Measurements from ENCODE around the gene SPATA6.
"Not testable (repeated sequence)": the region's sequence is repeated elsewhere in the genome, so short reads cannot be mapped to it uniquely, and the experiment has no call there.

Gene SPATA6

DNA sequence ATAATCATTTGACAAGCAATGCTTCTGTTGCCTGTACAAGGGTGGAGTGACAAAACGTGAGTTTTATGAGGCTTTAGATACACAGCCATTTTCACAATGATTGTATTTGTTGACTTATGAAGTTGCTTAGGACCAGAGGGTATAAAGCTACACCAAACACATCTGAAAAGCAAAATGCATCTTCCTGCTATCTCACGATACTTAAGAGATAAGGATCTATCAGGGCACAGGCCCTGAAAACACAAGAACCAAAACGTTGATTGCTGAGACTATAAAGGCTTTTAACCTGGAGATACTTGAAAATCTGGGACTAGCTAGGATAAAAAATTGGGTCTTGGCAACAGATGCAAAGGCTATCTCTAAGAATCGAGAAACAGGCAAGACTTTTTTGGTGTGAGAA is 133.7 kb downstream of the SPATA6 start:
- ATAC-seq = no peak

DNA sequence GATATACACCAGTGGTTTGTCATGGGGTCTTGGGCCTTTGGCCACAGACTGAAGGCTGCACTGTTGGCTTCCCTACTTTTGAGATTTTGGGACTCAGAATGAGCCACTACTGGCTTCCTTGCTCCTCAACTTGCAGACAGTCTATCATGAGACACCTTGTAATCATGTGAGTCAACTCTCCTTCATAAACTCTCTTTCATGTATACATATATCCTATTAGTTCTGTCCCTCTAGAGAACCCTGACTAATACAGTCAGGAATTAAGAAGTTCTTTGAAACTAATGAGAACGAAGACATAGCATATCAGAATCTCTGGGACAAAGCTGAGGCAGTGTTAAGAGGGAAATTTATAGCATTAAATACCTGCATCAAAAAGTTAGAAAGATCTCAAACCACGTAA is 138.7 kb downstream of the SPATA6 start:
- ATAC-seq = no peak

DNA sequence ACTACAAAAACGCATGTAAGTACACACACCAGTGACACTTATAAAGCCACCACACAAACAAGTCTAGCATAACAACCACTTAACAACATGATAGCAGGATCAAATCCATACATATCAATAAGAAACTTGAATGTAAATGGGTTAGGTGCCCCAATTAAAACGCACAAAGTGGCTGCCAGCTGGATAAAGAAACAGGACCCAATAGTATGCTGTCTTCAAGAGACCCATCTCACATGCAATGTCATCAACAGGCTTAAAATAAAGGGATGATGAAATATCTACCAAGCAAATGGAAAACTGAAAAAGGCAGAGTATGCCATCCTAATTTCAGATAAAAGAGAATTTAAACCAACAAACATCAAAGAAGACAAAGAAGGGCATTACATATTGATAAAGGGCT is 139.9 kb downstream of the SPATA6 start:
- no peak for ATAC-seq

DNA sequence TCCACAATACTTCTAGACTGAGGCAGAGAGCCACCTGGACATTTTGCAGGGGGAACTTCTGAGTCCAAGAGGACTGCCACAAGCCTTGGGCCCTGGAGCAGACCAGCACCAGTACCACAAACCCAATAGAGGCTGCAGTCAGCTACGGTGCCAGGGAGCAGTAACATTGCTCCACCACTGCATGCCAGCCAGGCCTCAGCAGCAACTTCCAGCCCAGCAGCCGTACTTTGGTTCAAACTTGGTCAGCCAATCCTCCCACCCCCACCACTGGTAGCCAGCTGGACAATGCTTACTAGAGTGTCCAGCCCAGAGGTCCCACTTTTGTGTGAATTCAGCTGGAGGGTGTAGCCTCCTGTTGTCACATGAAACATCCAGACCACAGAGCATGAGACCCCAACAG is 142.1 kb downstream of the SPATA6 start:
- no peak for ATAC-seq

DNA sequence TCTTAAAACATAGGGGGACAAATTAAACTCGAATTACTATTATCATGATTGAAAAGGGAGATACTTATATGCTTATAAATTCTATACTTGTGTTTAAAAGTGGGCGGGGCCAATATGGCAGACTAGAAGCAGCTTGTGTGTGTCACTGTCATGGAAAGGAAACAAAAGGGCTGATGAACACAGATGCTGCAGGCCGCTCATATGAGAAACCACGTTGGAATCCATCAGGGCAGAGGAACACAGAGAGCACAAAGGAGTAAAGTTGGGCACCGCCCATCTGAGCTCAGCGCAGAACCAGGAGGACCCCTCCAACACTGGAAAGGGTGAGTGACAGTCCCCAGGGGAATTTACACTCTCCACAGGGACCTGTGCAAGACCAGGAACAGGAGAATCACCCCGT is 142.5 kb downstream of the SPATA6 start:
- ATAC-seq = no peak

DNA sequence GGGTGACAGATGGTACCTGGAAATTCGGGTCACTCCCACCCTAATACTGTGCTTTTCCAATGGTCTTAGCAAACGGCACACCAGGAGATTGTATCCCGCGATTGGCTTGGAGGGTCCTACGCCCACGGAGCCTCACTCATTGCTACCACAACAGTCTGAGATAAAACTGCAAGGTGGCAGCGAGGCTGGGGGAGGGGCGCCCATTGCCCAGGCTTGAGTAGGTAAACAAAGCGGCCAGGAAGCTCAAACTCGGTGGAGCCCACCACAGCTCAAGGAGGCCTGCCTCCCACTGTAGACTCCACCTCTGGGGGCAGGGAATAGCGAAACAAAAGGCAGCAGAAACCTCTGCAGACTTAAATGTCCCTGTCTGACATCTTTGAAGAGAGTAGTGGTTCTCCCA is 160.2 kb downstream of the SPATA6 start:
- not testable (repeated sequence) for ATAC-seq

DNA sequence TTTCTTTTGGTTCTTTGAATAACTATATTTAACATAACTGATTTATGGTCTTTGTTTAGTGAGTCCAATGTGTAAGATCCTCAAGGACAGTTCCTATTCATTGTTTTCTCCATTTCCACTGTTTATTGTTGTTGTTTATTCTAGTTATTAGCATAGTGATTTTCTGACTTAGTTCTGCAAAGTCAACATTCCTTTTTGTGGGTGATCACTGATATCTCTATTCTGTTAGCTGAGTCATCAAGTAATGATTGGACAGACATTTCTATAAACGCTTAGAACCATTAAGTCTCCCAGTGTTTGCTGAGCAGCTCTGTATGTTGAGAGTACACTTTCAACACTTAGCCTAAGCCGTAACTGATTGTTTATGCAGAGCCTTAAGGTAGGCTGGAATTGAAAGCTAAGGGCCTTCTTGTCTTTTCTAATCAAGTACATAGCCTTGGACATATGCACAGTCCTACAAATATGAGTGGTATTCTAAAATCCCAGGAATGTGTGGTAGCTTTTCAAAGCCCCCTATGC is 162.4 kb downstream of the SPATA6 start:
- ATAC-seq = no peak

DNA sequence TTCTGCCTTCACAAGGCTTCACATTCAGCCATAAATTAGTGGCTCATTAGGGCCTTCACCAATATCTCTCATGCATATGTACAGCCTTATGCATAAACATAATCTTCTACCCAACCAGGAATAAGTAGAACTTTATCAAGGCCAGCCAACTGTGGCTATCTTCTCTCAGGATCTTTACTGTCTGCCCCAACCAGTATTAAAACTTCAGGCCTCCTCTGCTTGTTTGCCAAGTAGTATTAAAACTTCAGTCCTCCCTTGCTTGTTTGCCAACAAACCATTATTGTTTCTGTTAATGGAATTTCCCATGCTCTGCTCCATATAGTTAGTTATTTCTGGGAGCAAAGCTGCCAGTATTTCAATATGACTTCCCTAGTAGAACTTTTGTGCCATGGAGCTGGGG is 169.4 kb downstream of the SPATA6 start:
- no peak for ATAC-seq

DNA sequence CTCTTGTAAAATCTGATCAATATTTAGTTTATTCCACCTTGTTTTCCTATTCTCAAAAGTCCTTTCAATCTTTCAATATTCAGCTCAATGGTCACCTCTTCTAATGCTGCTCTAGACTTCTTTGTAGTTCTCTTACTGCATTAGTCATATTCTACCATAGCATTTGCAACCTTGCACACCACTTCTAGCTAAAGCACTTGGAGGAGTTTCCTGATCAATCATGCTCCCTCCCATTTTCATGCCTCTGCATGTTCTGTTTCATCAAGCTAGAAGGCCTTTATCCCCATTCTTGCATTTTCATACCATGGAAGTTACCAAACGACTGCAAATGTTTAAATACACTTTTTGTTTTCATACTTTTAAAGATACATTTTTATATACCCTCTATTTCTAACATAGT is 177.3 kb downstream of the SPATA6 start:
- no peak for ATAC-seq

DNA sequence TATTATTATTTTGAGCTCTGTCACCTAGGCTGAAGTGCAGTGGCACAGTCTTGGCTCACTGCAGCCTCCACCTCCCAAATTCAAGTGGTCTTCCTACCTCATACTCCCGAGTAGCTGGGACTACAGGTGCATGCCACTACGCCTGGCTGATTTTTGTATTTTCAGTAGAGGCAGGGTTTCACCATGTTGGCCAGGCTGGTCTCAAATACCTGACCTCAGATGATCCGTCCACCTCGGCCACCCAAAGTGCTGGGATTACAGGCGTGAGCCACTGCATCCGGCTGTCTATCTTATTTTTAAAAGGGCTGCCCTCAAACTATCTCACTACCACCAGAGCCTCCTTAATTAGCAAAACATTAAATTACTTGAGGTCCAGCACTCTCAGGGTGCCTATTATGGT is 177.9 kb downstream of the SPATA6 start:
- ATAC-seq = not testable (repeated sequence)

DNA sequence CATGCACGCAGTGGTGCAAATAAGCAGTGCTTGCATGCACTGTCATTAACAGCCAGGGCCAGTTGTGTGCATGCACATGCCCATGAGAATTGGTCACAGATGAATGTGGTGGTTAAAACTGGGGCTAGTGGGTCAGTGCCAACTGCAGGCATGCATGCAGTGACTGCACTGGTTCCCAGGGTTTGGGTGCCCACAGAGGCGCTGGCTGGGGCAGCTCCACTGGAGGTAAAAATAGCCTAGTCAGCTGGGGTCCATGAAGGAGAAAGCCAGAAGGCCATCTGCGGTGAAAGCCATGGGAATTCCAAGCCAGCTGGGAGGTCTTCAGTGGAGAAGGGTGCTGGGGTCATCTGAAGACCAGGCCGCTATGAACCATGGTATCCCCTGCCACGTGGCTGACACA is 179.3 kb downstream of the SPATA6 start:
- no peak for ATAC-seq

DNA sequence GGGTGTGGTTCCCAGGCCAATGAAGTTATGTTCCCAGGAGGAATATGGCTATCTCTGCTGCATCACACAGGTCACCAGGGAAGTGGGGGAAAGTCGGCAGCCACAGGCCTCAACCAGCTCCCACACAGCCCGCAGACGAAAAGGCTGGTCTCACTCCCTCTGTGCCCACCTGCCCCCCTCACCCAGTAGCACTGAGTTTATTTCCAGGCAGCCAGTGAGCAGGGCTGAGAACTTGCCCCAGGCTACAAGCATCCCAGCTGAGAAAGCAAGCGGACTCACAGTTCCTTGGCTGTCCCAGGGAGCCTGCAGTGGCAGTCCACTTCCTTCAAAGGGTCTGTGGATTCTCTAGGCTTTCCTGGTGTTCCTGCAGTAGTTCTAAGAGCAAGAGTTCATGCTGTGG is 180.6 kb downstream of the SPATA6 start:
- ATAC-seq = no peak

DNA sequence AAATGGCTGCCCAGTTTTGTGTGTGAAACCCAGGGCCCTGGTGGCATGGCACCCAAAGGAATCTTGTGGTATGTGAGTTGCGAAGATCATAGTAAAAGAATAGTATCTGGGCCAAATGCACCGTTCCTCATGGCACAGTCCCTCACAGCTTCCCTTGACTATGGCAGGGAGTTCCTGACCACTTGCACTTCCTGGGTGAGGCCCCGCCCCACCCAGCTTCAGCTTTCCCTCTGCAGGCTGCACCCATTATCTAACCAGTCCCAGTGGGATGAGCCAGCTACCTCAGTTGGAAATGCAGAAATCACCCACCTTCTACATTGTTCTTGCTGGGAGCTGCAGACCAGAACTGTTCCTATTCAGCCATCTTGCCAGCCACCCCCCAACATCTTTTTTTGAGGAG is 186.5 kb downstream of the SPATA6 start:
- no peak for ATAC-seq

DNA sequence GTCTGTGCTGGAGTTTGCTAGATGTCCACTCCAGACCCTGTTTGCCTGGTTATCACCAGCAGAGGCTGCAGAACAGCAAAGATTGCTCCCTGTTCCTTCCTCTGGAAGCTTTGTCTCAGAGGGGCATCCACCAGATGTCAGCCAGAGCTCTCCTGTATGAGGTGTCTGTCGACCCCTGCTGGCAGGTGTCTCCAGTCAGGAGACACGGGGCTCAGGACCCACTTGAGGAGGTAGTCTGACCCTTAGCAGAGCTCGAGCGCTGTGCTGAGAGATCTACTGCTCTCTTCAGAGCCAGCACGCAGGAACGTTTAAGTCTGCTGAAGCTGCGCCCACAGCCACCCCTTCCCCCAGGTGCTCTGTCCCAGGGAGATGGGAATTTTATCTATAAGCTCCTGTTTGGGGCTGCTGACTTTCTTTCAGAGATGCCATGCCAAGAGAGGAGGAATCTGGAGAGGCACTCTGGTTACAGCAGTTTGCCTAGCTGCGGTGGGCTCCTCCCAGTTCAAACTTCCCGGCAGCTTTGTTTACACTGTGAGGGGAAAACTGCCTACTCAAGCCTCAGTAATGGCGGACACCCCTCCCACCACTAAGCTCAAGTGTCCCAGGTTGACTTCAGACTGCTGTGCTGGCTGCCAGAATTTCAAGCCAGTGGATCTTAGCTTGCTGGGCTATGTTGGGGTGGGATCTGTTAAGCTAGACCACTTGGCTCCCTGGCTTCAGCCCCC is 187.1 kb downstream of the SPATA6 start:
- not testable (repeated sequence) for ATAC-seq

DNA sequence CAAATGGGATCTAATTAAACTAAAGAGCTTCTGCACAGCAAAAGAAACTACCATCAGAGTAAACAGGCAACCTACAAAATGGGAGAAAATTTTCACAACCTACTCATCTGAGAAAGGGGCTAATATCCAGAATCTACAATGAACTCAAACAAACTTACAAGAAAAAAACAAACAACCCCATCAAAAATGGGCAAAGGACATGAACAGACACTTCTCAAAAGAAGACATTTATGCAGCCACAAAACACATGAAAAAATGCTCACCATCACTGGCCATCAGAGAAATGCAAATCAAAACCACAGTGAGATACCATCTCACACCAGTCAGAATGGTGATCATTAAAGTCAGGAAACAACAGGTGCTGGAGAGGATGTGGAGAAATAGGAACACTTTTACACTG is 189.7 kb downstream of the SPATA6 start:
- ATAC-seq = not testable (repeated sequence)

DNA sequence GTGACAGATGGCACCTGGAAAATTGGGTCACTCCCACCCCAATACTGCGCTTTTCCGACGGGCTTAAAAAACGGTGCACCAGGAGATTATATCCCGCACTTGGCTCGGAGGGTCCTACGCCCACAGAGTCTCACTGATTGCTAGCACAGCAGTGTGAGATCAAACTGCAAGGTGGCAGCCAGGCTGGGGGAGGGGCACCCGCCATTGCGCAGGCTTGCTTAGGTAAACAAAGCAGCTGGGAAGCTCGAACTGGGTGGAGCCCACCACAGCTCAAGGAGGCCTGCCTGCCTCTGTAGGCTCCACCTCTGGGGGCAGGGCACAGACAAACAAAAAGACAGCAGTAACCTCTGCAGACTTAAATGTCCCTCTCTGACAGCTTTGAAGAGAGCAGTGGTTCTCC is 194.6 kb downstream of the SPATA6 start:
- ATAC-seq = not testable (repeated sequence)

DNA sequence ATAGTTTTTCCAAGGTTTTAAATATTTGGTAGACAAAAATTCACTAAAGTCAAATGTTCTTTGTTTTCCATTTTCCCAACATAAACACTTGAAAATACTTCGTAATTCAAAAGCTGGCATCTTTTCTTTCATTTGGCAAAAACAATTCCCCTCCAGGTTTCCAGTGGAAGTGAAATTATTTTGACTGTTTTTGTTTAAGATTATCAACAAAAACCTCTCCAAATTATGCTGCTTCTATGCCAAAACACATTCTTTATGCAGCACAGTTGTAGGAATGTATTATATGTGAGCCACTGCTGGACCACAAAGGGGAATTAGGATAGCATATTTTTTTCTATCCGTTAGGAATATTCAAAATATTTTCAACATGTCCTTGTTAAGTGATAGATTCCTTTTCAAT is 205.4 kb downstream of the SPATA6 start:
- ATAC-seq = no peak

DNA sequence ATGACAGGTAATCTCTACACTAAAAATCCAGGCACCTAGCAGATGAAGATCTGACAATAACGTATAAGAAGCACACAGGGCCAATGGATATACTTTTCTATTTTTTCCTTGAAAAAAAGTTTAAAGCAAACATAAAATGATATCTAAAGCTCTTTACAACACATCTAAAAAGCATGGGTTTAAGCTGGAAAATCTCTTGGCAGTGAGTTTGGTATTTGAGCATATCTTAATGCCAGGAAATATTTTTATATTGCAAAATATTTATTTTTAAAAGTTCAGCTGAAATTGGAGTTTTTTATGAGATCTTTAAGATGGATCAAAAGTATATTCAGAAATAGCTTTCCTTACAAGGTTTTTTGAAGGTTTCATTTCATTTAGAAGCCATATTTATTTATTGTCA is 209.0 kb downstream of the SPATA6 start:
- ATAC-seq = no peak

DNA sequence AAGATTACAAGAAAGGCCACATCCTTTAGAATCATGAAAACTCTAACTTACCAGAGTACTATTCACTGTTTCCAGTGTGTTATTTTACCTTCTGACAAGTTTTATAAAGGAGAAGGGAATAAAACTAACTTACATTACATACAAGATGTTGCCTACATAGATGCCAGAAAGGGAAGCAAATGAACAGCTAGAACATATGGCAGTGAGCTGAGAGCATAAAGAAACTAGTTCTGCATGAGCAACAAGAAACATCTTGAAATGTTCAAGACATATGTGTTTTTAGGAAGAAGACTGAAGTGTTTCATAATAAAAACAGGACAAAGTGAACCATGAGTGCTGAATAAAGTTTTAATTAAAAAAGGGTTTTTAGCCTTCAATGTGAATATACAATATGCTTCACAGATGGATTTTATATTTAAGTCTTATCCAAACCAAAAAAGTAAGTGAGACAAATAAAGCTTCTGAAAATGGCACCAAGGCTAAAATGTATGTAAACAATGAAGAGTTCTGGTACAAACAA is 210.1 kb downstream of the SPATA6 start:
- no peak for ATAC-seq

DNA sequence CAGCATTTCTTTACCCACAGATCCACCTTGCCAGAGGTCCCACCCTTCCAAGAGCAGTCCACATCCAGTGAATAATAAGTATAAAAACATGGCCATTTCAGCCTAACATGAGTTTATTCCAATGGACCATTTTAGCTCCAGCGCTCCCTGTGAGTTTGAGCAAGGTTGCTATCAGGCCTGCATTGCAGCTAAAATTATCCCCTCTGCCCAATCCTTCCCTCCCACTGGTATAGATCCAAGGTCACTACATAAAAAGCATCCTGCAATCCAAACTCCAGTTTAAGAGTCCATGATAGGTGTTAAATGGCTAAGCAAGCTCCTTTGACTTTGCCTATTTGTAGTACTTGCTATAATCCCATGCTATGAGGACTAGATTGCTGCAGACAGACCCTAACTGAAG is 213.9 kb downstream of the SPATA6 start:
- no peak for ATAC-seq

DNA sequence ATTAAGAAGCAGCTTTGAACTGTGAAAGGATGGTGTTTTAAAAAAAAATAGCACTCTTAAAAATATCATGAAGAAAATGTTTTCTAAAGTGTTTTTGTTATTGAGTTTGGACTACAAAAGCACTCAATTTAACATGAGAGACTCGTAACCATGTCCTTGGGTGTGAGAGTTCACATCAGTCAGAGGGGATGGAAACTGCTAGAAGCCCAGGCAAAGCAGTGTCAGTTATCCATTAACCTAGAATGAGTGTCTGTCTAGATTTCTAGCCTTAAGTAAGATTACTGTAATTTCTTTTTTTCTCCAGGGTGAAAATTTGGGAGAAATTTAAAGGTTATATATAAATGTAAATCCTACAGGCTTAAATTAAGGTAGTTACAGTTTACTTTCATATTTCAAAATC is 217.8 kb downstream of the SPATA6 start:
- no peak for ATAC-seq

DNA sequence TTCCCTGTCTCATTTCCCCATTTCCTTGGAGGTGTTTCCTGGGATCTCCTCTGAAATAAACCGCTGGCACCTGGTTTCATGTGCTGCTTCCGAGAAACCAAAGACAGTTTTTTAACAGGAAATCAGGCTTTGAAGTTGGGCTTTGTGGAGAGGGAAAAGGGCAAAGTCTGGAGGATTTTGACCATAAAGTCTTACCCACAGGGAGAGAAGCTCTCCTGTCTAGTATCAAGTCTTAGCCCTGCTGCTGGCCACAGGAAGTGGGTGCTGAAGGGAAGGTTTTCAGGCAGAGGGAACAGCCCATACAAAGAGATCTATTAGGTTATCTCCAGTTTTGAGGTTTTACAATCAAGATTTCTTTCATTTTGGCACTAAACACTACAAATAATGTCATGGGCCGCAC is 220.2 kb downstream of the SPATA6 start:
- ATAC-seq = no peak

DNA sequence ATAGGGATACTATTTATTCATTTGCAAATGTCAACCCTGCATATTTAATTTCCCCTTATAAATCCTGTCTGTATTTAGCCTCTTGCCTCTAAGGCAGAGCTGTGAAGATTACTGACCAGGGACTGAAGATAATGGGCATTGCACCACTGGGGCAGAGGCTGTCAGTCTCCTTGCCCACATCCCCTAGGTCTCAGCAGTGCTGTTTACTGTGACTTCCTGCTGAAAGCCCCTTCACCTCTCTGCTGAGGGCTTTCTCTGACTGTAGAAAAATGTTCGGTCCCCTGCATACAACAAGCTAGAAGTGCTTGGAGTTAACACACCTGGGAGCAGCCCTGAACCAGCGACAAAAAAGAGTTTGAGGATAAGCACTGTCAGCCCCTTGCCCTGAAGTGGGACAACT is 220.7 kb downstream of the SPATA6 start:
- ATAC-seq = no peak

DNA sequence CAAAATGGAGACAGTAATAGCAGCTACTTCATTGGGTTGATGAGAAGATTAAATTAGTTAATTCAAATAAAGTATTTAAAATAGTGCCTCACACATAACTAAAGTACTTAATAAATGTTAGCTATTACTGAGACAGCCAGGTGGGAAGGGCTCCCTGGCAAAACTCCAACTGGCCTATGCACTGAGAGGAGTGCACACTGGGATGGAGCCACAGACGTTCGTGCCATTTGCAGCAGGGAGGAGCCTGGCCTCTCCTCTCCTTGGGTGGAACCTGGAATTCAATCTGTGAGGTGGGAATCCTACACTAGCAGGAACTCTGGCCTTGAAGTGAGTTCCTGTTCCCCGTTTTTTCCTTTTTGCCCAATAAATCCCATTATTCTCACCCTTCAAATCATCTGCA is 221.4 kb downstream of the SPATA6 start:
- no peak for ATAC-seq

DNA sequence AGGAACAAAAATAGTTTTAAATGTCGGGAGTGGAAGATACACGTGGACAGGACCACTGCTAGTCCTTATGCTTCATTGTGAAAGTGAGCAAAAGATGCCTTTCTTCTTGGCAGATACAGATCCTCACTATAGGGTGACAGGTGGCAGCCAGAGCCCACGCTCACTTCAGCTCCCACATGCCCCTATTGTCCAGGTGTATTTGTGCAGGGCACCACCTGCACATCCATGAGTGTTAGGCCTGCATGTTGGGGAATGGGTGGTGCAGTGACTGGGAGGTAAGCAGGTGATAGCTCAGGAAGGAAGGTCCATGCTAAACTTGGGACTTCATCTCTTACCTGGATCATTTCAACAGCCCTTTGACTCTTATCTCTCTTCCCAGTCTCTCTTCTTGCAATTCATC is 222.1 kb downstream of the SPATA6 start:
- ATAC-seq = no peak

Measured in activated CD4-positive, CD25-positive, alpha-beta regulatory T cell treated with anti-CD3 and anti-CD28 coated beads, Interleukin-2, amount 50 U/mL, for 24 hours (primary cell).